ENCODE measurements around the gene SLC22A23.

SLC22A23 gene

GRCh38 chr6:3314621-3315467 lies 142.0 kb downstream of the SLC22A23 start:
- DNase-seq, result no peak

- DNase-seq, result no peak
These were observed 142.7 kb downstream of the SLC22A23 start for GRCh38 chr6:3314176-3314575.

- DNase-seq, result peak; percentile 24
These were observed 144.1 kb downstream of the SLC22A23 start for GRCh38 chr6:3312604-3313231.

- no peak for DNase-seq
These were observed 145.0 kb downstream of the SLC22A23 start for GRCh38 chr6:3311826-3312225.

GRCh38 chr6:3310703-3311102 lies 146.1 kb downstream of the SLC22A23 start:
- no peak for DNase-seq

GRCh38 chr6:3310051-3310448 lies 146.8 kb downstream of the SLC22A23 start:
- no peak for DNase-seq

- no peak for DNase-seq
These were observed 147.3 kb downstream of the SLC22A23 start for GRCh38 chr6:3309391-3310050.

GRCh38 chr6:3308106-3308505 lies 148.7 kb downstream of the SLC22A23 start:
- DNase-seq, result no peak

- no peak for DNase-seq
These were observed 149.4 kb downstream of the SLC22A23 start for GRCh38 chr6:3307436-3307835.

GRCh38 chr6:3306848-3307247 lies 150.0 kb downstream of the SLC22A23 start:
- peak; percentile 64 for DNase-seq

- no peak for DNase-seq
These were observed 151.0 kb downstream of the SLC22A23 start for GRCh38 chr6:3305831-3306230.

GRCh38 chr6:3305216-3305565 lies 151.7 kb downstream of the SLC22A23 start:
- DNase-seq, result no peak

- DNase-seq, result no peak
These were observed 152.2 kb downstream of the SLC22A23 start for GRCh38 chr6:3304500-3305215.

GRCh38 chr6:3303795-3304411 lies 152.9 kb downstream of the SLC22A23 start:
- DNase-seq, result no peak

GRCh38 chr6:3301506-3301905 lies 155.3 kb downstream of the SLC22A23 start:
- no peak for DNase-seq

- no peak for DNase-seq
These were observed 157.6 kb downstream of the SLC22A23 start for GRCh38 chr6:3299221-3299620.

GRCh38 chr6:3297909-3298308 lies 158.9 kb downstream of the SLC22A23 start:
- no peak for DNase-seq

GRCh38 chr6:3297006-3297405 lies 159.8 kb downstream of the SLC22A23 start:
- peak; percentile 45 for DNase-seq

GRCh38 chr6:3296537-3296936 lies 160.3 kb downstream of the SLC22A23 start:
- DNase-seq, result peak; percentile 52

- DNase-seq, result peak; percentile 93
These were observed 160.8 kb downstream of the SLC22A23 start for GRCh38 chr6:3296078-3296477.

GRCh38 chr6:3294921-3295871 lies 161.7 kb downstream of the SLC22A23 start:
- DNase-seq, result peak; percentile 97

GRCh38 chr6:3294396-3294795 lies 162.5 kb downstream of the SLC22A23 start:
- no peak for DNase-seq

Measured in NCI-H82 (cell line).